Measurements from ENCODE around the gene NAPEPLD.
A peak's percentile ranks its signal among the peaks of the same experiment; 100 is the strongest.
"Not testable (repeated sequence)": the region's sequence is repeated elsewhere in the genome, so short reads cannot be mapped to it uniquely, and the experiment has no call there.

The NAPEPLD gene

DNA sequence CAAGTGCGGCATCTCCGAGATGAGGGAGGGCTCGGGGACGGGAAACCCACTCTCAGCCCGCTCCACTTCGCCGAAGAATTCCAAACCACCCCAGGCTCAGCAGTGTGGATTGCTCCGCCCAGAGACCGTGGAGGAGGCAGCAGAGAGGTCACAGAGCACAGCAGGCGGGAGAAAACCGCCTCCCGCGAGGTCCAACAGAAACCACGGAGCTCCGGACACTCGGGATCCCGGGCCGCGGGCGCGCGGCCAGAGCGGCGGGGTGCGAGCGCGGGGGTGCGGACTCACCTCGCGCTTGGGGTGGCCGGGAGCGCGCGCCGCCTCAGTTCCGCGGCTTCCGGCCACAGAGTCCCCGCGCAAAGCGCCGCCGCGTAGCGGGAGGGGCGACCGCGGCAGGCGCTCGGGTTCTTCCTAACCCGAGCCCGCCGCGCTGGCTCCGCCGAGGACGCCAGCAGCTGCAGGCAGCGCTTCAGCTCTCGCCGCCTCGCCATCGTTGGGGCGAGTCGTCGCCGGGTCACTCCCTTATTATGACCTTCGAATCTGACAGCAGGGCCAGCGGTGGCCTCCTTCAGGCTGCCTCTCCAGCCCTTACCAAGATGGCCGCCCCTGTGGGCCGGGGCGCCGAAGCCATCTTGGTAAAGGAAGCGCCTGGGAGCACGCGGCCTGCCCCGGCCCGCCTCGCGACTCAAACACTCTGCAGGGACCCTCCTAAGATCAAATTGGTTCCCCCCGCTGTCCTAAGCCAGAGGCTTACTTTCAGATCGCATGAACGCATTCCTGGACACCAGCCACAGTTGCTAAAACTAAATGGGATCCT lies at the start of gene NAPEPLD:
NAPEPLD (minus strand) TSS at position 106 of the 814 bp plus-strand sequence. CDS start 20,323 bp downstream, outside the sequence.
- DNase-seq: peak; percentile 31 to 72 (median 44)

DNA sequence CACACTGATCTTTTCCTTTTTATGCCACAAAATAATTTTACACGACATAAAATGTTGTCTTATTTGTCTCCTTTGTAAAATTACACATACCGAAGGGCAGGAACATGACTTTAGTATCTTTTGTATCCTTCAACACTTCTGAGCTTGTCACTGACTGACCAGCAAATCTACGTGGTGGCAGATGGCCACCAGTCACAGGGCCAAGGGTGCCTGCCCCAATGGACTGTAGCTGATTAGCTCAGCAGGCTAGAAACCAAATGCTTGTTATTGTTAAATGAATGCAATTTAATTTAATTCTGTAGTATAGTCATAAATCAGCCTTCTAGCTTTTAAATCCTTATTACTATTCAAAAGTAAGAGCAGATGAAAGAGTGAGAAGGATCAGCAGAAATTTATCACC lies 49.2 kb upstream of the NAPEPLD start:
- not testable (repeated sequence) for DNase-seq

DNA sequence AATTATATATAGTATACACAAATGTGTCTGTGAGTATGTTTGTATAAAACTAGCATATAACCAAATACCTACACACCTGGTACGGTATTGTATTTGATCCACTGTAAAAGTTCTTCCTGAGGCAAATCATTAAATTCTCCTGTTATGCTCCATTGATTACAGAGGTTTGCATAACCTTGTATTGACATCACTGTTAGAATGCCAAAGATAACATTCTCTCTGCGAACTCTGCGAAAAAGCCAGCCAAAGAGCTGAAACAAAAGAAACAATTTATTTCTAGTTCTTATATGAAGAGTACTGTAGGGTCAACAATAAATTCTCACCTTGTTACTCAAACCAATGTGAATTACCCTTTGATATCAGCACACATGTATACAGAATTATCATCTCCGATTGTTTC lies 46.5 kb upstream of the NAPEPLD start:
- not testable (repeated sequence) for DNase-seq

DNA sequence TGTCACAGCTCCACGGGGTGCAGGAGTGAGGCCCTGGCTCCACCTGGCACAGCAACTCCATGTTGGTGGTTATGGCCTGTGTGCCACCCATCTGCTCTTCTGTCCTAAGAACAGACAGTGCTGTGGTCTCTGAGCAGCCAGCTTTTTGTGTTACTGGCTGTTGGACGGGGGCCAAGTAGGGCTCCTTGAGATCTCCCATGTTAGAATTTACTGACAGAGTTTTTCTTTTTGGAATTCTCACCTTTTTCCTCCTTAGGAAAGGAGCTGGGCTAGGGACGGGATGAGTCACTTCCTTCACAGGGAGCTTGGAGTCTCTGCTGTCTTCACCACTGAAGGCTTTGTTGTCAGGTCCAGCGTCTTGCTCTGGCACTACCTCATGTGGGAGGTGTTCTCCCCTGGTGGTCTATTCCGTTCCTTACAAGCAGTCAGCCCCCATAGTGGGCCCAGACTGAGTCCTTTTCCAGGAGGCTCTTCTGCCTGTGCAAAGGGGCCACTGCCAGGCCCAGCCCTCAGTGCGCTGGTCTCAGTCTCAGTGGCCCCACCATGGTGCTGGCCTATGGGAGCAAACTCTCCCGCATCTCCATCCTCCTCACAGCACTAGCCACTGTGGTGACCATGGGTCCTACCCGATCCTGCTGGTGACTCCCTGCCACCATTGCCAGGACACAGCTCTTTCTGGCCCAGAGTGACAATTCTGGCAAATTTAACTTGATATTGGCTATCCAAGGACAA lies 23.7 kb upstream of the NAPEPLD start:
- not testable (repeated sequence) for DNase-seq

DNA sequence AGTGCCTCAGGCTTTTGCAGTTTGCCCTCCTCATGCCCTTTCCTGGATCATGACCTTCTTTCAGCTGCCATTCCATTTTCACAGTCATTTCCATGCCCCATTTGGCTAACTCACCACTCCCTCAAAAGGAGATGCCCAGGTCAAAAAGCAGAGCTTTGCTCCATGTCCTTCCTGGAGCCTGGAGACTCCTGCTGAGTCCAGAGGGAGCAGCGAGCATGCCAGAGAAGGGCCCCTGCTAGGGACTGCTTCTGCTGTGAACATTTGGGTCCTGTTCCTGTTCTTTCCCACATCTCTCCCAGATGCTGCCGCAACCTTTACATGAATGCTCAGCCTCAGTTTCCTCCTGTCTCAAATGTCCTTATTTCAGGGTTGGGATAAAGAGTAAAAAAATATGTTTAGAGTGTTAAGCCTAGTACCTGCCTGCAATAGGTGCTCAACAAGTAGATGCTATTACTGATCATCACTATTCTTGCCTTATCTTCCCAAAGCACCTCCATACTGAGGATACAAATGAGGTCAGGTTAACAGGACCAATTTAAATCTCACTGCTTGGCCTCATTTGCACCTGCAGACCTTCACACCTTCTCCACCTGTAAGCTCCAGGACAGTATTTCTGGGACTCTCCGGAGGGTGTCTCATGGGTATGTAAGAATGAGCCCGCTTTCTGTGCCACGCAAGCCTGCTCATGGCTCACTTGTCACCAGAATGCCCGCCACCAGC lies 23.0 kb upstream of the NAPEPLD start:
- not testable (repeated sequence) for DNase-seq

DNA sequence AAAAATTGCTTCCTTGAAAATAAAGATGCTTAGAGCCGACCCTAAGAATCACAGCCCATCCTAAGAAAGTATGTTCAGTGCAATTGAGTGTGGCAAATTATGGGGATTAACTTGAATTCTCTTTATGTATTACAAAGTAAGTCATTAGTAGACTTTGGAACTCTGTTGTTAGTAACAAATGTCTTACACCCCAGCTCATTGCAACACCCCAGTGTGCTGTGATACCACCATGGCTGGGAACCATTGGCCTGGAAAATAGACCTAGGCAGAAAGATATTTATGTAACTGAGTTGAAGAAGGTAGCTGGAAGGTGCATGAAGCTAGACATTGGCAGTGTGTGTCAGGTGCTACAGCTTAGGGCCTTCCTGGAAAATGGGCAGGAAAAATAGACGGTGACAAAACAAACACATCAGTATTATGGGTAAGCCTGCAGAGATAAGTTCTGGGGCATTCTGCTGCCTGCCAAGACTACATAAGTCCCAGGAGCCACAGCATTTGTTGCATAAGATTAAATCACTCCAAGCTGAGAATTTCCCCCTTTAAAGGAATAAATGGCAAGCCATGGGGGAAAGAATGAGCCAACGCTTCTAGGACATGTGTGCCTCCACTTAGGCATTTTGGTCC lies 18.1 kb upstream of the NAPEPLD start:
- DNase-seq: not testable (repeated sequence)

DNA sequence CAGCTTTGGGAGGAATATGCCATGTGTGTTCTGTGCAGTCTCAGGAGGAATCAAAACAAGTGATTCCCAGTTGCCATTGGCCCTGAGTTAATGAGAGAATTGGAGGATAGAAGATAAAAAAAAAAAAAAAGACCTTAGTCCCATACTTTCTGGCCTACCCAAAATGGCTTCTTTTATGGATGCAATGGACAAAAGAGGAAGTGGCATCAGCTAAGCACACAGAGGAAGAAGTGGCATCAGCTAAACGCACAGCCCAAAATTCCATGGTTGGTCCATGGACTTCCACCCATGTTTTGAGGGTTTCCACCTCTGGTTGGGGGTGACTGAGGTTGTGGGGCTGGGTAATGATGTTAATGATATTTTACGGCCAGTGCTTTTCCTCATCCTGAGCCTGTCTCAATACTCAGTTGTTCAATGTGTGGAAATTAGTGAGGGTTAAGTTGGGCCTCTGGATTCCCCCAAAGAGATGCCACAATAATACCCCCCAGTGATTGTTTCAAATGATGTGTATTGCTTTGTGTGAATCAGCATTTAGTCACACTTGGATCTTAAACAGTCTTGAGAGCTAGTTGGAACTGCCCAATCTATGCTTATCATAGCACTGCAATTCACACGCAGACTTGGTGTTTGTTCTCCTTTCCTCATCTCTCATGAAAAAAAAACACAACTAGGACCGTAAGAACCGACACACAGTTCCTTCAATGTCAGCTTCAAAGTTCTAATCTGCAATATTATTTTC lies 14.4 kb upstream of the NAPEPLD start:
- not testable (repeated sequence) for DNase-seq

DNA sequence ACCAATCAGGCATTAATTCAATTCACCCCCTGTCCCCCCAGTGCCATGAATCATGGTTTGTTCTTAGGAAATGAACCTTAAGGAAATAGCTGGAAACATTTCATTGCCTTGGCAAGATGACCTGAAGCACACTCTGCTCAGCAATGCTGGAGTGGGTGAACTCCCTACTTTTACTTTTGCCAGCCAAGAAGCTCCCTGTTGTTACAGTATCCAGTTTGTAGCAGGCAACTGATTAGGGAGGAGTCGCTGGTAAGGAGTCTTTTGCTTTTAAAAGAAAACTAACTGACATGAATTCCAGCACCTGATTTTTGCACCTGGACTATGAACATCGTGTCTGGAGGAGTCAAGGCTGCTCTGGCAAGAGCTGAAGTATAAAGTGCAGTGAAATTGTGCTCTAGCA lies 13.7 kb upstream of the NAPEPLD start:
- not testable (repeated sequence) for DNase-seq

DNA sequence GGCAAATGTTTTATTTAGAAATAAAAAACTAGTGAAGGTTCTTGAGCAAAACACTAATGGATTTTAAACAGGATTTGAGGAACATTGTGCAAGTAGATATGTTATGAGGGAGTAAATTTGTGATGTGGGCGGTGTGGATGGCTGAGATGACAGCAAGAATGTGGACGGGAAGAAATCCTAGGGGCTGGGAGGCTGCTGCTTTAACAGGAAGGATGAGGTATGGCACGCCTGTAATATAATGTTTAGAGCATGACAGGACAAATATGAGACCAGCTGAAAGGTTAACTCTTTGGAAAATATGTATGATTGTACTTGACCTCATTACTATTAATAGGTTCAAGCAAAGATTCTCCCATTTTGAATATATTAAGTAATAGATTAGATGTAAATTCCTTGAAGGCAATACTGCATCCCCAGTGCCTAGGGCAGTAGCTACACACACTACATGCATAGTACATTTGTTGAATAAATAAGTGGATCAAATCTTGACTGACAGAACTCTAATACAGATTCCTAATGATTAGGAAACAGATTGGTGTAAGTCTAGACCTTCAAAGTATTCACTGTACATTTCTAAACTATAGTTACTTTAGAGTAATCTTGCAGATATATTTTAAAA lies 13.2 kb upstream of the NAPEPLD start:
- not testable (repeated sequence) for DNase-seq

DNA sequence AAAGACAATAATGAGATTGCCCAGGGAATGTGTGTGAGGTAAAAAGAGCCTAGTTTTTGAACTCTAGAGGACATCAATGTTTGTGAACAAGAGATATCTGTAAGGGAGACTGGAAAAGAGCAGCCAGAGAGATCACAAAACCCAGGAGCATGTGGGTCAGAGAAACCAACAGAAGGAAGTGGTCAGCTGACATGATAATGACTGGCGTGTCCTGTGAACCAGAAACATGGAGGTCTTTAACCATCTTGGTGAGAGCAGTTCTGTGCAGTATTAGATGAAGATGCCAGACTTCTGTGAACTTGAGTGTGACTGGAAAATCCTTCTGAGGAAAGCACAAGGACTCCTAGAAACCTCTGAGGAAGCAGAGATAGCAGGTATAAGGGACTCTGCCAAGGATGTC lies 10.2 kb upstream of the NAPEPLD start:
- DNase-seq: not testable (repeated sequence)

DNA sequence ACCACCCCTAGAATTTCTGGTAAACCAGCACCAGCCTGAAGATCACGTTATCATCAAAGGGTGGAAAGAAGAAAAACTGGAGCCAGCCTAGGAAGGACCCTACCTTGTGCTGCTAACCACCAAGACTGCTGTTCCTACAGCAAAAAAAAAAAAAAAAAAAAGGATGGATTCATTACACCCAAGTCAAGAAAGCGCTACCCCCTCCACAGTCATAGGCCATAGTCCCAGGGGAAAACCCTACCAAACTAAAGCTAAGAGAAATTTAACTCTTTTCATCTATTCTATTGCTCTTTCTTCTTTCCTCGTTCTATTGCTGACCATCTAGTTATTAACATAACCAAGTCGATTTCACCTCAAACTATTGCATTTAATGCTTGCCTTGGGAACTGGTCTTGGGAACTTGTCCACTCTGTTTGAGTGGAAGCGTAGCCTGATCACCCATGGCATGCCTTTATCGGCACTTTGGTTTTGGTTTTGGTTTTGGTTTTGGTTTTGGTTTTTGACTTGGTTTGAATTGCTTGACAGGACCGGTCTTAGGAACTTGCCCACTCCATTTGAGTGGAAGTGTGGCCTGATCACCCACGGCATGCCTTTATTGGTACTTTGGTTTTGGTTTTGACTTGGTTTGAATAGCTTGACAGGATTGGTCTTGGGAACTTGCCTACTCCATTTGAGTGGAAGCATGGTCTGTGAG lies 6.6 kb upstream of the NAPEPLD start:
- not testable (repeated sequence) for DNase-seq

DNA sequence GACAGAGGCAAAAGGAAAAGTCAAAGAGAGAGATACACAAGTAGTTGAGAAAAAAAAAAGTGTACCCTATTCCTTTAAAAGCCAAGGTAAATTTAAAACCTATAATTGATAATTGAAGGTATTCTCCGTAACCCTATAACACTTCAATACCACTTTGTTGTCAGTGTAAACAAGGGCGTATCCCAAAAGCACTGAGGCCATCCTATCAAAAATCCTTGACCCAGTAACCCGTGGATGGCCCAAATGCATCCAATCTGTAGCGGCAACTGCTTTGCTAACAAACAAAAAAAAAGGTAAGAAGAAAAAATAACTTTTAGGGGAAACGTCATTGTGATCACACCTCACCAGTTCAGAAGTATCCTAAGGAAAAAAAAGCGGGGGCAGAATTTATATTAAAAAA lies 5.1 kb upstream of the NAPEPLD start:
- DNase-seq: no peak

DNA sequence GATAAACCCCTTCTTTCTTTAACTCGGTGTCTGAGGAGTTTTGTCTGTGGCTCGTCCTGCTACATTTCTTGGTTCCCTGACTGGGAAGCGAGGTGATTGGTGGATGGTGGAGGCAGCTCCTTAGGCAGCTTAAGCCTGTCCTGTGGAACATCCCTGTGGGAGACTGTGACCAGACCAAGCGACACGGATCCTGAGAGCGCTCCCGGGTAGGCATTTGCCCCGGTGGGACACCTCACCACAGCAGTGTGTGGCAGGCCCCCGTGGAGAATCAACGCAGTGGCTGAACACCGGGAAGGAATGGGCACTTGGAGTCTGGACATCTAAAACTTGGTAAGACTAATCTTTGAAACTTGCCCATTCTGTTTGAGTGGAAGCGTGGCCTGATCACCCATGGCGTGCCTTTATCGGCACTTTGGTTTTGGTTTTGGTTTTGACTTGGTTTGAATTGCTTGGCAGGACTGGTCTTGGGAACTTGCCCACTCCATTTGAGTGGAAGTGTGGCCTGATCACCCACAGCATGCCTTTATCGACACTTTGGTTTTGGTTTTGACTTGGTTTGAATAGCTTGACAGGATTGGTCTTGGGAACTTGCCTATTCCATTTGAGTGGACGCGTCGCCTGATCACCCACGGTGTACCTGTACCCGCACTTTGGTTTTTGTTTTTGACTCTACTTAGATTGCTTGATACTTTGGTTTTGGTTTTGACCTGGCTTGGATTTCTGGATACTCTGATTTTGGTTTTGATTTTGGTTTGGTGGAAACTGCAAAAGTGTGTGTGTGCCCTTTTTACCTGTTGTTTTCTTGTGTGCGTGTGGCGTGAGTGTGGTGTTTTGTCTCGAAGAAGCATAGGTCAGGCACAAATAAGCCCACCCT lies 4.1 kb upstream of the NAPEPLD start:
- DNase-seq: not testable (repeated sequence)

DNA sequence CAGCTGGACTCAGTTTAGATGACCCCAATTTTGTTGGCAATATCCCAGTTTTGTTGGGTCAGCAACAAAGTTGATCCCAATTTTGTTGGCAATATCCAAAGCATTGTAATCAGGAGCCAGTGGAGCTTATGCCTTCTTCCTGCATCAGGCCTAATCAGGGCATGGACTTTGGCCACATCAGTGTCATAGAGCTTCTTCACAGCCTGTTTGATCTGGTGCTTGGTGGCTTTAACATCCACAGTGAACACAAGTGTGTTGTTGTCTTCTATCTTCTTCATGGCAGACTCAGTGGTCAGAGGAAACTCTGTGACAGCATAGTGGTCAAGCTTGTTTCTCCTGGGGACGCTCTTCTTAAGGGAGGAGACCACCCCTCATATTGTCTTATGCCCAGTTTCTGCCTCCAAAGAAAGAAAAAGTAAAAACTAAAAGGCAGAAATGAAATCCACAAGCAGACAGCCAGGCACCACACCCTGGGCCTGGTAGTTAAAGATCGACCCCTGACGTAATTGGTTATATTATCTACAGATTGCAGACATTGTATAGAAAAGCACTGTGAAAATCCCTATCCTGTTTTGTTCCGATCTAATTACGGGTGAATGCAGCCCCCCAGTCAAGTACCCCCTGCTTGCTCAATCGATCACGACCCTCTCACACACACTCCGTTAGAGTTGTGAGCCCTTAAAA lies 3.2 kb upstream of the NAPEPLD start:
- DNase-seq: not testable (repeated sequence)

DNA sequence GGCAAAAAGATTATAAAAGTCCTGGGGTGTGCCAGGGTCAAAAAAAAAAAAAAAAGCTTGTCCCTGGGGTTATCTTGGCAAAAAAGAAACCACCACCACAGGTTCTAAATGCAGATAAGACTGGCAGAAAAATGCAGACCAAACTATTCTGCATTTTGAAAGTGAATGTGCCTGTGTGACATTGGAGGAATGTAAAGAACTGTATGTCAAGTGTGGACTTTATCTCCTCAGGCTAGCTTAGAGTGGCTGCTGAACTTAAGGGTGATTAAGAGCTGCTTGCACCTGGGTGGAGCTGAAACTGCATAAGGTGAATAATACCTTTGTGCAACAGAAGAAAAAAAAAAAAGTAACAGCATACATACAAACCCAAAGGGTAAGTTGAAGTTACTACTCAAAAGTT lies 1.3 kb upstream of the NAPEPLD start:
- no peak for DNase-seq

DNA sequence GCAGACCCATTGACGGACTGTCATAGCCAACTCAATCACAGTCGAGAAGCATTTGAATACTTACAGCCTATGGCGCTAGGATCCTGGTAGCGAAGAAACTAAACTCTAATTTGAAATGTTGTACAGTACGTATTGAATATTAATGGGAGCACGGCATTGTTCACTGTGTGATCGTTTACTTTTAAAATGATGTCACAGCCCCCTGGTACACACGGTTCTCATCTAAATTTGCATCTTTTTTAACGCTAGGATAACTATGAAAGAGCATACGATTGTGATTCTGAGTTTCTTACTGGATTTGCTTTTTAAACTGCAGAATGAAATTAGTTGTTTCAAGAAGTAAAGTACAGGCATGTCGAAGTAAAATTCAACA lies 895 bp upstream of the NAPEPLD start:
- DNase-seq: no peak

DNA sequence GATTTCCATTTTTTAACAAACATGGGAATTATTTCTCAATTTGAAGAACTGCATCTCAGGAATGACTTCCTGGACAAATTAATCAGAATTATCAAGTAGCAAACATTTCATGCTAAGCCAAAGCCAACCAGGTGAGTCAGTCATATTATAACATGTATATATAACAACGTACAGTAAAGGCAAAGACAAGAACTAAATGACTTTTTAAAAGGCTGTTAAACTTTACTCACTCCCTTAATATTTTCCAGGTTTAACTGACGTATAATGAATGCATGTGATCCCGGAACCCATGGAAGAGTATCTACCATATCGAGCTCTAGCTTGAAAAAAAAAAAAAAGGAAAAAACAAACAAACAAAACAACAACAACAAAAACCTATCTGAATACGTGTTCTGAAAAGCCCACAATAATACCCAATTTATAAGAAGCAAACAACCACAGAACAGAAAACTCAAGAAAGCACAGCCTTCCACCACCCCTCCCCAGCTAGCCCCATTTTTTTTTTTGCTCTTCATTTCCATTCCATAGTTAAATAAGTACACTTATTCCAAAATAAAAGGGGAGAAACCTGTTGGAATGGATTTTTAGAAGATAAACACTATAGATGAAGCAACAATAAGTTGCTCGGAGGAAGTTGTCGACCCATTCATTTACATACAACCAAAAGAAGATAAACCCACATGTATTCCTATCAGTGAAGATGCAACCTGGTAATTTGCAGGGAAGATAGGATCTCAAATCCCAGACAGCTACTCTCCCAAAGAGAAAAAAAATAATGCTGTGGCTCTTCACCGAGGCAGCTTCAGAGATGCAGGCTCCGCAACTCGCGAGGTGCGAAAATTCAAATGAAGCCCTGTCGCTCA lies 537 bp downstream of the NAPEPLD start:
- no peak for DNase-seq

DNA sequence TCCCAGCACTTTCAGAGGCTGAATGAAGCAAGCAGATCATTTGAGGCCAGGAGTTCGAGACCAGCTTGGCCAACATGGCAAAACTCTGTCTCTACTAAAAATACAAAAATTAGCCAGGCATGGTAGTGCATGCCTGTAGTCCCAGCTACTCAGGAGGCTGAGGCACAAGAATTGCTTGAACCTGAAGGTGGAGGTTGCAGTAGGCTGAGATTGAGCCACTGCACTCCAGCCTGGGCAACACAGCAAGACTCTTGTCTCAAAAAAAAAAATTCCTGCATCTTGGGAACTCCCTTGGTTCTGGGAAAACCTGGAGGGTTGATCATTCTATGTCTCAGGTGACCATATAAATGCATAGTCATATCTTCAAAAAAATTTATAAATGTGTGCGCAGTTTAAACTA lies 4.1 kb downstream of the NAPEPLD start:
- DNase-seq: not testable (repeated sequence)
